Activated CD4-positive, alpha-beta T cell treated with anti-CD3 and anti-CD28 coated beads for 36 hours (primary cell): Measurements from ENCODE around the gene AQP6. TPM values are rescaled to one million over a fixed set of nuclear protein-coding genes. Genes with fewer than 3 reads are reported as not detected.

Experiments
- ATAC-seq: fragments of 200-7000 bp; cut with Tn5 transposase; one replicate; pipeline ENCODE4 v1.10.0; 2021; ENCODE audit warnings: mild to moderate bottlenecking, moderate library complexity
- CTCF ChIA-PET: fragments of 350-600 bp; sonication (Branson Sonifier 250); formaldehyde crosslinking; loops from one replicate; lab custom pipeline; 2021; ENCODE audit warnings: antibody characterized with exemption; lab: Charles Lee
- POLR2A ChIA-PET: fragments of 350-600 bp; sonication (Branson Sonifier 250); formaldehyde crosslinking; loops from one replicate; lab custom pipeline; 2021; ENCODE audit warnings: antibody characterized with exemption, inconsistent platforms; lab: Charles Lee
- DNase-seq: peaks from one replicate; pipeline ENCODE4 v3.0.0-alpha.2; 2020
- H3K27ac Mint-ChIP-seq: one replicate; pipeline ENCODE4 v1.8.0; 2021; ENCODE audit warnings: mixed read lengths
- H3K27me3 Mint-ChIP-seq: one replicate; pipeline ENCODE4 v1.8.0; 2021; ENCODE audit warnings: mixed read lengths
- H3K36me3 Mint-ChIP-seq: one replicate; pipeline ENCODE4 v1.8.0; 2021; ENCODE audit warnings: low read depth, mixed read lengths
- H3K4me1 Mint-ChIP-seq: one replicate; pipeline ENCODE4 v1.8.0; 2021; ENCODE audit warnings: mixed read lengths
- H3K4me3 Mint-ChIP-seq: one replicate; pipeline ENCODE4 v1.8.0; 2021; ENCODE audit warnings: mild to moderate bottlenecking, moderate library complexity, mixed read lengths
- H3K9me3 Mint-ChIP-seq: one replicate; pipeline ENCODE4 v1.8.0; 2021; ENCODE audit warnings: low read depth, mixed read lengths
- intact Hi-C, 2 experiments: fragments of 100-400 bp; cut with DNase I in 1 of 2; cut with micrococcal nuclease in 1 of 2; formaldehyde crosslinking; loops; one replicate each; pipeline versions ENCODE4 v1.14.2 to v1.15.1; 2022 to 2024; cut with DNase I, micrococcal nuclease
- total RNA-seq, 2 experiments: library from RNA; stranded (reverse); gene quantifications; one replicate each; pipeline ENCODE4 v1.2.3, GENCODE V29; 2021

AQP6 gene
- total RNA-seq, 2 experiments from 2014 or later = not detected

DNA sequence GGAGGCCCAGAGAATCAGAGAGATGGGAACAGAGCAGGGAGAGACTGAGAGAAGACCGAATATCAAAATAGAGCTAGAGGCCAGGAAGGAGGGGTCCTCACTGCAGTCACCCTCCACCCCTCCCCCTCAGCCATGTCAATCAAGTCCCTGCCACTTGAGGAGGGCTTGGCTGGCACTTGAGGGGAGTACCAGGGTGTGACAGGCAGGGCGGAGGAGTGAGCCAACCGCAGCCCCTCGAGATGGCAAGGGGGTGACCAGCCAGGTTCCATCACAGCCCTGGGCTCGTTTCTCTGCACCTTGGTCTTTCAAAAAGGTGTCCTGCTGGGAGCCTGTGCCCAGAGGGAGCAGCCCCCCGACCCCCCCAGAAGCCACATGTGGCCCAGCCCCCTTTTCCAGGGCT lies 6.9 kb upstream of the AQP6 start:
- Mint-ChIP-seq H3K4me1 (no peaks in the 10 kb centered on the region), H3K9me3 (no peaks in the 10 kb centered on the region), H3K27me3 (peaks cover 34% of the 10 kb centered on the region), H3K36me3 (no peaks in the 10 kb centered on the region), H3K4me3 (no peak overlapping the region), H3K27ac (no peak overlapping the region)
- POLR2A ChIA-PET = no interaction called here
- DNase-seq = no peak
- ATAC-seq = no peak
- CTCF ChIA-PET = interaction anchor here (0.5 to 7.1 kb wide), 26 partner anchors 10 to 672 kb away, joined by 3 to 125 read pairs (median 11); partner anchors contain the start of genes COX14 and RACGAP1
- intact Hi-C loops = loop anchor here in 1 of 2 experiments (2.0 kb wide), 1 partner anchor 99 kb away; no protein-coding TSS in a partner anchor

GRCh38 chr12:49966511-49967041 lies 6.2 kb upstream of the AQP6 start:
- Mint-ChIP-seq H3K4me3 (no peak overlapping the region), H3K27ac (no peak overlapping the region), H3K27me3 (peaks cover 34% of the 10 kb centered on the region), H3K4me1 (no peaks in the 10 kb centered on the region), H3K36me3 (no peaks in the 10 kb centered on the region), H3K9me3 (no peaks in the 10 kb centered on the region)
- POLR2A ChIA-PET = interaction anchor here (1.1 kb wide), 1 partner anchor 145 kb away, joined by 3 read pairs; the partner anchor contains the start of gene COX14
- CTCF ChIA-PET = interaction anchor here (0.5 to 7.1 kb wide), 50 partner anchors 8 to 673 kb away, joined by 3 to 125 read pairs (median 6); partner anchors contain the start of genes AQP2, COX14, RACGAP1 and SMARCD1
- no peak for ATAC-seq
- intact Hi-C loops = loop anchor here (1.0 to 2.0 kb wide), 6 partner anchors 21 to 104 kb away; no protein-coding TSS in a partner anchor
- DNase-seq = no peak

- Mint-ChIP-seq H3K27me3 (peaks cover 32% of the 10 kb centered on the region), H3K27ac (no peak overlapping the region), H3K4me3 (peak overlapping the region; percentile 34), H3K9me3 (no peaks in the 10 kb centered on the region), H3K36me3 (no peaks in the 10 kb centered on the region), H3K4me1 (no peaks in the 10 kb centered on the region)
- intact Hi-C loops = loop anchor here (1.0 to 2.0 kb wide), 6 partner anchors 22 to 103 kb away; no protein-coding TSS in a partner anchor
- ATAC-seq (peak; percentile 92), DNase-seq (peak; percentile 97)
- CTCF ChIA-PET = interaction anchor here (0.6 to 7.1 kb wide), 74 partner anchors 9 to 773 kb away, joined by 3 to 125 read pairs (median 4); partner anchors contain the start of genes AQP2, COX14, RACGAP1 and SMARCD1
- POLR2A ChIA-PET = interaction anchor here (0.6 to 1.1 kb wide), 2 partner anchors 26 to 144 kb away, joined by 3 read pairs; partner anchors contain the start of gene COX14
Measured at GRCh38 chr12:49967042-49967776, 5.5 kb upstream of the AQP6 start.

DNA sequence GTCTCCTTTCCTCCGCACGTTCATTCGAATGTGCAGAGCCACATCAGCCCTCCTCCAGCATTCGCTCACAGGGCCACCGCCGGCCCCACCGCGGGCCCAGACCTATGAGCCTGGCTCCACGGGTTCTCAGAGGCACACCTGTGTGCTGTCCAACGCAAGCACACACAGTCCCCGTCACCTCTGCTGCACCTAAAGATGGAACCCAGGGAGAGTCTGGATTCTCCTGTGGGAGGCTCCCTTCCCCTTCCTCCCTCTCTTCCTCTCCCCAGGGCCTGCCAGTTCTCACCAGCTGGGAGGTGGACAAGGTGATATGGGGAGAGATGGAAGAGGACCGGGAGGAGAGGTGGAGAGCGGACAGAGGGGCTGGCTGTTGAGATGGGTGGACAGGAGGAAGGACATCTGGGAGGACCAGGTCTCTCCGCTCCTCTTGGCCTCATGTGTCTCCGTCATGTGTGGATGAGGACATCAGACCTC lies 4.9 kb upstream of the AQP6 start:
- no peak overlapping the region for H3K27ac Mint-ChIP-seq
- H3K9me3 Mint-ChIP-seq = no peaks in the 10 kb centered on the region
- CTCF ChIA-PET = interaction anchor here (0.6 to 7.1 kb wide), 60 partner anchors 8 to 773 kb away, joined by 3 to 125 read pairs (median 5); partner anchors contain the start of genes AQP2, COX14, RACGAP1 and SMARCD1
- POLR2A ChIA-PET = interaction anchor here (0.6 kb wide), 1 partner anchor 25 kb away, joined by 3 read pairs; no protein-coding TSS in a partner anchor
- H3K4me3 Mint-ChIP-seq = no peak overlapping the region
- H3K4me1 Mint-ChIP-seq = no peaks in the 10 kb centered on the region
- intact Hi-C loops = loop anchor here (1.0 to 2.0 kb wide), 6 partner anchors 23 to 102 kb away; no protein-coding TSS in a partner anchor
- H3K36me3 Mint-ChIP-seq = no peaks in the 10 kb centered on the region
- peaks cover 28% of the 10 kb centered on the region for H3K27me3 Mint-ChIP-seq
- ATAC-seq (peak; percentile 17), DNase-seq (no peak)

- POLR2A ChIA-PET = no interaction called here
- peaks cover 24% of the 10 kb centered on the region for H3K27me3 Mint-ChIP-seq
- intact Hi-C loops = no loop called here
Measured at GRCh38 chr12:49968471-49968870, 4.3 kb upstream of the AQP6 start.

DNA sequence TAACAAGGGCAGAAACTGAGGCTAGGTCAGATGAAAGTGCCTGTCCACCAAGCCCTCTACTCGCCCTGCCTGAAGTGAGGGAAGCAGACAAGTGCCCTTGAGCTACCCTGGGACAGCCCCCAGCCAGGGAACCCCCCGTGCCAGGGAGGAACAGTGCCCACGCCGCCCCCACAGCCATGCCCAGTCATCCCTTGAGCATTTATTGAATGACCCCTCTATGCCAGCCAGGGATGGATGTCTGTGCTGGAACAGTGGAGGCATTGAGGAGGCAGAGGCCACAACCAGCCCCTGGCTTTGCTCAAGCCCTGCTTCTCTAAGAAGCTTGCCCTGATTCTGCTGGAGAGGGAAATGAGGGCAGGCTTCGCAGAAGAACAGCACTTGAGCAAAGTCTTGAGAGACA lies 3.7 kb upstream of the AQP6 start:
- peaks cover 21% of the 10 kb centered on the region for H3K27me3 Mint-ChIP-seq
- H3K36me3 Mint-ChIP-seq = no peaks in the 10 kb centered on the region
- no peaks in the 10 kb centered on the region for H3K4me1 Mint-ChIP-seq
- H3K4me3 Mint-ChIP-seq = no peak overlapping the region
- H3K9me3 Mint-ChIP-seq = no peaks in the 10 kb centered on the region
- ChIA-PET POLR2A (interaction anchor here (0.6 kb wide), 1 partner anchor 9 kb away, joined by 3 read pairs; no protein-coding TSS in a partner anchor), CTCF (interaction anchor here (1.0 to 7.1 kb wide), 10 partner anchors 9 to 116 kb away, joined by 3 to 125 read pairs (median 14); partner anchors contain the start of gene SMARCD1)
- DNase-seq = no peak
- intact Hi-C loops = no loop called here
- ATAC-seq = no peak
- H3K27ac Mint-ChIP-seq = no peak overlapping the region

More at GRCh38 chr12:49968471-49968870, 4.3 kb upstream of the AQP6 start:
- Mint-ChIP-seq H3K4me3 (no peak overlapping the region), H3K27ac (no peak overlapping the region), H3K9me3 (no peaks in the 10 kb centered on the region), H3K36me3 (no peaks in the 10 kb centered on the region), H3K4me1 (no peaks in the 10 kb centered on the region)
- DNase-seq = no peak
- CTCF ChIA-PET = interaction anchor here (0.7 to 7.1 kb wide), 20 partner anchors 13 to 143 kb away, joined by 3 to 125 read pairs (median 6); partner anchors contain the start of genes COX14 and SMARCD1
- no peak for ATAC-seq

DNA sequence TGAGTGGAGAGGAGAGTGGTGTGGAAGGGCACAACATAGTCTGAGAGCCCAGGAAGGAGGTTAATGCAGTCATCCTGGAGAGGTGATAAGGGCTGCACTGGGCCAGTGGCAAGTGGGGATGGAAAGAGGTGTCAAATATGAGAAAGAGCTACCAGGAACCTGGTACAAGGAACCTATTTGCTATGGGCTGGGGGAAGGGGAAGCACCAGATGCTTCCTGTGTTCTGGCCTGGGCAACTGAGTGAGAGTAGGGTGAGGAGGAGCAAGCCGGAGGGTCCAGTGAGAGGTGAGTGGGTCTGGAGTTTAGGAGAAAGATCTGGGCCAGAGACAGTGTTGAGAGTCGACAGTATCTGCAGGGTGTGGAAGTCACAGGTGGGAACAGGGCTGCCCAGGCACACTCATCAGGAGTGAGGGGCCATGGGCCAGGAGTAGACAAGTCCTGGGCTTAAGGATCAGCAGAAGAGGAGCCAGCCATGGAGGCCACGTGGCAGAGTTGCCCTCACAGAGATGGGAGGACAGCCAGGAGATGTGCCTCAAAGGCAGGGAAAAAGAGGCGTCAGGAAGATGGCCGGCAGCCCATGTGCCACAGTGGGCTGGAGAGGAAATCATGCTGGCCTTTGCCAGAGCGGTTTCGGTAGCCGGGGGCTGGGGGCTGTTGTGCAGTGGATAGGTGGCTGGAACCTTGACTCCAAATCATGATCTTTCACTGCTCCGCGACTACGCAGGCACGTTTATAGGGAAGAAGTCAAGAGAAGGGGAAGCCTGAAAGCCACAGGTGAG lies 2.9 kb upstream of the AQP6 start:
- CTCF ChIA-PET = interaction anchor here (0.8 to 7.1 kb wide), 10 partner anchors 10 to 212 kb away, joined by 3 to 125 read pairs (median 4); partner anchors contain the start of gene SMARCD1

GRCh38 chr12:49970658-49971057 lies 2.1 kb upstream of the AQP6 start:
- DNase-seq = no peak
- Mint-ChIP-seq H3K4me3 (no peak overlapping the region), H3K27me3 (peaks cover 10% of the 10 kb centered on the region), H3K9me3 (no peaks in the 10 kb centered on the region), H3K36me3 (no peaks in the 10 kb centered on the region), H3K4me1 (no peaks in the 10 kb centered on the region), H3K27ac (no peak overlapping the region)
- POLR2A ChIA-PET = no interaction called here
- intact Hi-C loops = no loop called here
- CTCF ChIA-PET = interaction anchor here (1.1 to 7.1 kb wide), 2 partner anchors 85 to 97 kb away, joined by 3 to 125 read pairs; no protein-coding TSS in a partner anchor
- no peak for ATAC-seq

More for the DNA sequence above, 2.9 kb upstream of the AQP6 start:
- no peak overlapping the region for H3K4me3 Mint-ChIP-seq
- H3K36me3 Mint-ChIP-seq = no peaks in the 10 kb centered on the region
- peaks cover 15% of the 10 kb centered on the region for H3K27me3 Mint-ChIP-seq
- no peaks in the 10 kb centered on the region for H3K4me1 Mint-ChIP-seq
- DNase-seq (no peak), ATAC-seq (no peak)
- POLR2A ChIA-PET = no interaction called here
- H3K9me3 Mint-ChIP-seq = no peaks in the 10 kb centered on the region
- no peak overlapping the region for H3K27ac Mint-ChIP-seq
- intact Hi-C loops = no loop called here

GRCh38 chr12:49971141-49971540 lies 1.6 kb upstream of the AQP6 start:
- ChIA-PET CTCF (interaction anchor here (1.1 to 1.2 kb wide), 2 partner anchors 11 to 85 kb away, joined by 3 read pairs; no protein-coding TSS in a partner anchor), POLR2A (no interaction called here)
- H3K36me3 Mint-ChIP-seq = no peaks in the 10 kb centered on the region
- DNase-seq = no peak
- H3K27ac Mint-ChIP-seq = no peak overlapping the region
- no peak for ATAC-seq
- peaks cover 9% of the 10 kb centered on the region for H3K27me3 Mint-ChIP-seq
- no peaks in the 10 kb centered on the region for H3K4me1 Mint-ChIP-seq
- H3K9me3 Mint-ChIP-seq = no peaks in the 10 kb centered on the region
- intact Hi-C loops = no loop called here
- no peak overlapping the region for H3K4me3 Mint-ChIP-seq

- CTCF ChIA-PET = interaction anchor here (0.9 to 1.2 kb wide), 3 partner anchors 12 to 84 kb away, joined by 3 to 4 read pairs (median 3); no protein-coding TSS in a partner anchor
- Mint-ChIP-seq H3K9me3 (no peaks in the 10 kb centered on the region), H3K4me1 (no peaks in the 10 kb centered on the region), H3K27me3 (peaks cover 5% of the 10 kb centered on the region), H3K27ac (no peak overlapping the region), H3K36me3 (no peaks in the 10 kb centered on the region), H3K4me3 (no peak overlapping the region)
- intact Hi-C loops = no loop called here
- ATAC-seq (no peak), DNase-seq (no peak)
- POLR2A ChIA-PET = no interaction called here
Measured at GRCh38 chr12:49972129-49972528, 618 bp upstream of the AQP6 start.
